HepG2 (cell line): ENCODE measurements around the gene TMEM121. TPM values are rescaled to one million over a fixed set of nuclear protein-coding genes. Genes with fewer than 3 reads are reported as not detected.

Experiments used
- ARHGAP35 ChIP-seq: sonication (generic); formaldehyde crosslinking; IDR thresholded peaks from 2 replicates; pipeline ENCODE4 v1.9.0; 2022; ENCODE audit warnings: mild to moderate bottlenecking, inconsistent platforms, moderate library complexity, missing genetic modification reagents, borderline replicate concordance
- BORCS8-MEF2B ChIP-seq: sonication (generic); formaldehyde crosslinking; IDR thresholded peaks from 2 replicates; pipeline ENCODE4 v1.8.0; 2022; ENCODE audit warnings: mild to moderate bottlenecking, missing genetic modification reagents
- HINFP ChIP-seq: sonication (generic); formaldehyde crosslinking; IDR thresholded peaks from 2 replicates; pipeline ENCODE4 v1.4.0; 2020; ENCODE audit warnings: low read depth, mild to moderate bottlenecking, missing genetic modification reagents
- HNF1A ChIP-seq, 2 experiments: sonication (generic) in 1 of 2; formaldehyde crosslinking in 1 of 2; IDR thresholded peaks; 2 replicates each; pipeline versions ENCODE4 v1.4.0 to v1.6.1; 2016 to 2020; ENCODE audit warnings: borderline replicate concordance in 1 of 2, low read depth in 1 of 2, mild to moderate bottlenecking in 1 of 2, missing genetic modification reagents in 1 of 2
- MEIS2 ChIP-seq: sonication (generic); formaldehyde crosslinking; IDR thresholded peaks from 2 replicates; pipeline ENCODE4 v1.9.0; 2021; ENCODE audit warnings: mild to moderate bottlenecking, missing genetic modification reagents
- NCOA2 ChIP-seq: sonication (generic); formaldehyde crosslinking; IDR thresholded peaks from 2 replicates; pipeline ENCODE4 v1.8.0; 2022; ENCODE audit warnings: inconsistent platforms
- NR2F1 ChIP-seq, 2 experiments: fragments of 450-650 bp in 1 of 2; formaldehyde crosslinking in 1 of 2; IDR thresholded peaks; 2 replicates each; pipeline versions ENCODE4 v1.5.0 to v1.6.1; 2016 to 2020; ENCODE audit warnings: mild to moderate bottlenecking in 1 of 2, missing compliant biosample characterization in 1 of 2, missing genetic modification reagents in 1 of 2, moderate library complexity in 1 of 2
- NRL ChIP-seq: sonication (generic); formaldehyde crosslinking; IDR thresholded peaks from 2 replicates; pipeline ENCODE4 v1.5.0; 2020; ENCODE audit warnings: missing genetic modification reagents, mild to moderate bottlenecking, moderate library complexity, borderline replicate concordance
- RBFOX2 ChIP-seq: fragments of 200-400 bp; formaldehyde crosslinking; IDR thresholded peaks from 2 replicates; pipeline ENCODE4 v1.6.1; 2017; ENCODE audit warnings: low read depth, mild to moderate bottlenecking, low read length
- SAP130 ChIP-seq: IDR thresholded peaks from 2 replicates; pipeline ENCODE4 v1.6.1; 2016; ENCODE audit warnings: low read depth
- XRCC5 ChIP-seq: fragments of 200-400 bp; formaldehyde crosslinking; optimal IDR thresholded peaks from 2 replicates; pipeline ENCODE3; 2017; ENCODE audit warnings: mild to moderate bottlenecking, low read length
- ZBTB38 ChIP-seq: sonication (generic); formaldehyde crosslinking; IDR thresholded peaks from 2 replicates; pipeline ENCODE4 v1.5.1; 2020; ENCODE audit warnings: mild to moderate bottlenecking, missing genetic modification reagents
- ZNF468 ChIP-seq: sonication (generic); formaldehyde crosslinking; IDR thresholded peaks from 2 replicates; pipeline ENCODE4 v1.8.0; 2022; ENCODE audit warnings: mild to moderate bottlenecking, moderate library complexity, missing genetic modification reagents
- ZNF501 ChIP-seq: sonication (generic); formaldehyde crosslinking; IDR thresholded peaks from 2 replicates; pipeline ENCODE4 v1.5.1; 2020; ENCODE audit warnings: mild to moderate bottlenecking, moderate library complexity, missing genetic modification reagents
- ZNF512B ChIP-seq: sonication (generic); formaldehyde crosslinking; IDR thresholded peaks from 2 replicates; pipeline ENCODE4 v1.5.1; 2020; ENCODE audit warnings: missing genetic modification reagents, mild to moderate bottlenecking, borderline replicate concordance
- ZNF670 ChIP-seq: sonication (generic); formaldehyde crosslinking; IDR thresholded peaks from 2 replicates; pipeline ENCODE4 v1.8.0; 2022; ENCODE audit warnings: mild to moderate bottlenecking, missing genetic modification reagents, borderline replicate concordance
- ZNF704 ChIP-seq: sonication (generic); formaldehyde crosslinking; IDR thresholded peaks from 2 replicates; pipeline ENCODE4 v1.8.1; 2023; ENCODE audit warnings: mild to moderate bottlenecking, inconsistent platforms, moderate library complexity, missing genetic modification reagents, borderline replicate concordance
- ZSCAN31 ChIP-seq: sonication (generic); formaldehyde crosslinking; IDR thresholded peaks from 2 replicates; pipeline ENCODE4 v1.5.0; 2020; ENCODE audit warnings: low read depth, mild to moderate bottlenecking, missing genetic modification reagents
- polyA plus RNA-seq, 8 experiments: library from polyadenylated mRNA; depleted of rRNA in 3 of 8; stranded (reverse) in 7 of 8; unstranded in 1 of 8; fragments of >200 nt; fragmentation: Illumina TruSeq in 4 of 8; extraction: Trizol in 4 of 8; gene quantifications; 2 replicates each; pipeline versions ENCODE4 v1.2.1 to v1.2.3, GENCODE V29; 2011 to 2016; ENCODE audit warnings: low read depth in 4 of 8, missing spikeins in 1 of 8, mixed read lengths in 1 of 8; ENCODE audit not compliant: insufficient read depth in 1 of 8
- total RNA-seq, 5 experiments: library from RNA; depleted of rRNA; stranded (reverse); fragments of >200 nt; fragmentation: Illumina TruSeq; extraction: Trizol; gene quantifications; 2 replicates each; pipeline ENCODE4 v1.2.3, GENCODE V29; 2016; ENCODE audit warnings: low read depth in 1 of 5

Gene TMEM121
- total and polyA plus RNA-seq, 2 of the 13 experiments (the other 11 are each of a cell fraction or from before 2014, with no cell fraction given), result 6.6 to 19.0 TPM

- TF ChIP-seq ZNF468, result no peak
- TF ChIP-seq NRL (CRISPR knock-in tag), result peak; percentile 94; the same call in 1 of the 2 replicates
- TF ChIP-seq SAP130 (CRISPR knock-in tag), result peak; percentile 87
- peak; percentile 85 for TF ChIP-seq RBFOX2
- no peak for TF ChIP-seq BORCS8-MEF2B (CRISPR knock-in tag)
- peak; percentile 57 for TF ChIP-seq XRCC5
- TF ChIP-seq ZNF670 (CRISPR knock-in tag), result no peak
- TF ChIP-seq MEIS2 (CRISPR knock-in tag), result no peak; the same call in none of the 2 replicates
- no peak for TF ChIP-seq ZBTB38 (CRISPR knock-in tag)
- TF ChIP-seq NR2F1 (CRISPR knock-in tag; IDR thresholded peaks at IDR 0.05), result no peak
- TF ChIP-seq ARHGAP35 (CRISPR knock-in tag), result 0 out of 2 replicates have a peak, but pooled peaks have one; percentile 28
- TF ChIP-seq ZSCAN31 (CRISPR knock-in tag), result peak; percentile 60
- peak; percentile 50; the same call in 1 of the 2 replicates for TF ChIP-seq ZNF501 (CRISPR knock-in tag)
- TF ChIP-seq NCOA2 (CRISPR knock-in tag), result peak; percentile 83
- TF ChIP-seq ZNF512B (CRISPR knock-in tag), result no peak
- TF ChIP-seq HNF1A (IDR thresholded peaks at IDR 0.05; ENCODE audit: low read depth), result no peak
- TF ChIP-seq HNF1A (CRISPR knock-in tag; IDR thresholded peaks at IDR 0.05; ENCODE audit: borderline replicate concordance), result peak; percentile 56; the same call in 1 of the 2 replicates
- TF ChIP-seq ZNF704 (CRISPR knock-in tag), result peak; percentile 74; the same call in 1 of the 2 replicates
- 0 out of 2 replicates have a peak, but pooled peaks have one; percentile 51 for TF ChIP-seq HINFP (CRISPR knock-in tag)
These were observed 26.9 kb upstream of the TMEM121 start (continued) for GRCh38 chr14:105499256-105500035.
